Peyer's patch (tissue), 4 donors: ENCODE results near the gene PBX1. TPM values are rescaled to one million over a fixed set of nuclear protein-coding genes. Genes with fewer than 3 reads are reported as not detected.

Source experiments
- DNase-seq, 3 donors: peaks; one replicate each; pipeline ENCODE4 v3.0.0-alpha.2; 2017 to 2019
- H3K27ac ChIP-seq, 4 donors: fragments of 200-600 bp; sonication (generic); one replicate each; pipeline ENCODE4 v1.5.1; 2016 to 2019
- H3K27me3 ChIP-seq, 2 donors: fragments of 200-600 bp; sonication (generic); one replicate each; pipeline ENCODE4 v1.5.1; 2019
- H3K36me3 ChIP-seq, 3 donors: fragments of 200-600 bp; sonication (generic); one replicate each; pipeline ENCODE4 v1.5.1; 2016 to 2019
- H3K4me1 ChIP-seq, 4 donors: fragments of 200-600 bp; sonication (generic); one replicate each; pipeline ENCODE4 v1.5.1; 2016 to 2019
- H3K4me3 ChIP-seq, 4 donors: fragments of 200-600 bp; sonication (generic); 1 replicate in 3 of 4; 2 replicates in 1 of 4; pipeline ENCODE4 v1.5.1; 2016 to 2019; ENCODE audit warnings: mild to moderate bottlenecking in 1 of 4
- H3K9me3 ChIP-seq, 4 donors: fragments of 200-600 bp; sonication (generic); one replicate each; pipeline ENCODE4 v1.5.1; 2016 to 2019; ENCODE audit warnings: mild to moderate bottlenecking in 1 of 4
- POLR2A ChIP-seq, 2 donors: fragments of 450-650 bp; IDR thresholded peaks; one replicate each; pipeline ENCODE4 v1.5.1; 2017; ENCODE audit warnings: antibody characterized with exemption in 2 of 2, mild to moderate bottlenecking in 2 of 2, moderate library complexity in 2 of 2
- total RNA-seq, 4 donors: library from RNA; depleted of rRNA; stranded (reverse); fragments of >200 nt; gene quantifications; one replicate each; pipeline ENCODE4 v1.1.0, GENCODE V29; 2016
- TF ChIP-seq, protein P1 (sequence below), 6 experiments: fragments of 450-650 bp in 4 of 6; fragments of 200-600 bp in 2 of 6; sonication (generic) in 1 of 6; IDR thresholded peaks; one replicate each; pipeline ENCODE4 v1.5.1; 2017 to 2019; ENCODE audit warnings: antibody characterized with exemption in 6 of 6, mild to moderate bottlenecking in 3 of 6, moderate library complexity in 1 of 6

Gene PBX1
- total RNA-seq, 4 donors from 2014 or later, result 20.6 to 57.5 (median 40.4) TPM

DNA sequence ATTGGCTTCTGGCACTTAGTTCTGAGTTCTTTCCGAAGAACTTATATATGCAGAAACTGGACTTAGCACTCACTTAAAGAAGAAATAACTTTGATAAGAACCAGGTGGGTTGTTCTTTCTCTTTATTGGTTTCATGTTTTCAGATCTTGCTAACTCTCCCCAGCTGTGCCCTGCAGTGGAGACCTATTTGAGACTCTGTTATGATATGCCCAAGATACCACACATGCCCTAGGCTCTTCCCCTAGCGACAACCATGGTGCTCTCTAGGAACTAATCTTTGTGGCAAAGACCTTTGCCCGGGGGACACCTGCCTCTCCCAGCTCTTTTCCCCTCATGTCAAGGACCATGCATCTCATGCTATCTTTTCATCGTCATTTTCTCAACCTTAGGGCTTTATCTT is 128.8 kb downstream of the PBX1 start:
- Histone ChIP-seq H3K27ac (no peak overlapping the region), H3K4me1 (peaks cover 0 to 26% (median 2%) of the 10 kb centered on the region in 4 donors), H3K4me3 (no peak overlapping the region), H3K27me3 (no peaks in the 10 kb centered on the region), H3K36me3 (no peaks in the 10 kb centered on the region), H3K9me3 (no peaks in the 10 kb centered on the region)
- no peak for DNase-seq
- TF ChIP-seq, protein P1, sequence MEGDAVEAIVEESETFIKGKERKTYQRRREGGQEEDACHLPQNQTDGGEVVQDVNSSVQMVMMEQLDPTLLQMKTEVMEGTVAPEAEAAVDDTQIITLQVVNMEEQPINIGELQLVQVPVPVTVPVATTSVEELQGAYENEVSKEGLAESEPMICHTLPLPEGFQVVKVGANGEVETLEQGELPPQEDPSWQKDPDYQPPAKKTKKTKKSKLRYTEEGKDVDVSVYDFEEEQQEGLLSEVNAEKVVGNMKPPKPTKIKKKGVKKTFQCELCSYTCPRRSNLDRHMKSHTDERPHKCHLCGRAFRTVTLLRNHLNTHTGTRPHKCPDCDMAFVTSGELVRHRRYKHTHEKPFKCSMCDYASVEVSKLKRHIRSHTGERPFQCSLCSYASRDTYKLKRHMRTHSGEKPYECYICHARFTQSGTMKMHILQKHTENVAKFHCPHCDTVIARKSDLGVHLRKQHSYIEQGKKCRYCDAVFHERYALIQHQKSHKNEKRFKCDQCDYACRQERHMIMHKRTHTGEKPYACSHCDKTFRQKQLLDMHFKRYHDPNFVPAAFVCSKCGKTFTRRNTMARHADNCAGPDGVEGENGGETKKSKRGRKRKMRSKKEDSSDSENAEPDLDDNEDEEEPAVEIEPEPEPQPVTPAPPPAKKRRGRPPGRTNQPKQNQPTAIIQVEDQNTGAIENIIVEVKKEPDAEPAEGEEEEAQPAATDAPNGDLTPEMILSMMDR (IDR thresholded peaks at IDR 0.05), result no peak
- no peak for TF ChIP-seq POLR2A (IDR thresholded peaks at IDR 0.05)

DNA sequence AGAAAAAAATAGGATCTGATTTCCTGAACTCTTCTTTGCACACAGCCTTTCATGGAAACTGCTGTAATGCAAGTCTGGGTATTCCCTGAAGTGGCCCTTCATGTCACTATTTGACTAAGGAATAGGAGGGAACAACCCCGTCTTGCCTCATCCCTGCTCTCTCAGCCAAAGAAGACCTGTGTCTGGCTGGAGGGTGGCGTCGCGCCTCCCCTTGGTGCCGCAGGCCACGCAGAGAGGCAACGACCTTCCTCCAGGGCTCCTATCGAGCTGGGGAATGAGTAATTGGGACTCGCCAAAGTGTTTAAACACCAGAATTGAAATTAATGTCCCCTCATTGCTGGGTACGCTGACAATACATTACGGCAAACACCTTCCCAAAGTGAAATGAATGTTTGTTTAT is 129.8 kb downstream of the PBX1 start:
- no peak for DNase-seq
- Histone ChIP-seq H3K4me3 (no peak overlapping the region), H3K36me3 (no peaks in the 10 kb centered on the region), H3K27ac (no peak overlapping the region), H3K9me3 (no peaks in the 10 kb centered on the region), H3K4me1 (peaks cover 0 to 21% (median 2%) of the 10 kb centered on the region in 4 donors), H3K27me3 (no peaks in the 10 kb centered on the region)
- no peak for TF ChIP-seq POLR2A (IDR thresholded peaks at IDR 0.05)
- TF ChIP-seq, protein P1 (IDR thresholded peaks at IDR 0.05), result no peak

DNA sequence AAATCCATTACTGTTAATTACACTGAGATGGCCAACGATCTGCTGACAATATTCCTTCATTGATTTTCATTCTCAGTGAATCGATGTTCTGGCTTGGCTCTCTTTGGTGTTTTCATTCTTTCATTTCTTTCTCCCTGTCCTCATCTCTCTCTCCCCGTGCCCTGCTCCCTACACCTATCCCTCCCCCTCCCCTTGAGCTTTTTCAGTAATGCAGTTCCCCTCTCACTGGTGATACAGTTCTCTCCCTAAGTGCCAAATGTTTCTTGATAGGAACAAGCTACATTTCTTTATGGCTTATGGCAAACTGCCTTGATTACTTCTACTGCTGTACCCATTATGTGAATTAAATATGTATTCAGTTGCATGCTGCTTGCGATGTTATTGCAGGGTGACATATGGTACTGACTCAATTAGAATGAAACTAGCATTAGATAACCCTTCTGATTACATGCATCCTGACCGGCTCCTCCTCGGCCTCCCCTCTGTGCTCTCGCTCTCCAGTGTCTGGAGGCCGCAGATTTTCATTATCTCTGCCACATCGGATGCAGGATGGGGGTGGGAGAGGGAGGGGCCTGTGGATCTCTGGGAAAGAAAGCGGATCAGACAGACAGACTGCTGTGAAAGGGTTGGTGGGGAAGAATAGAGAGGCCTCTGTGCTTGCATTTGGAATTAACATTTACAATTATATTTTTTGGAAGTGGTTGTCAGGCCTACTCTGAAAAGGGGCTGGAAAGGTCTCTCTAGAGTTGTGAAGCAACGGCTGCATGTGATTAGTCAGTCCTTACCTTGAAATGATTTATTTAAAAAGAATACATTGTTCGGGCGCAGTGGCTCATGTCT is 130.9 kb downstream of the PBX1 start:
- TF ChIP-seq, protein P1 (IDR thresholded peaks at IDR 0.05), result no peak
- no peak for TF ChIP-seq POLR2A (IDR thresholded peaks at IDR 0.05)
- Histone ChIP-seq H3K36me3 (no peaks in the 10 kb centered on the region), H3K4me3 (no peak overlapping the region), H3K27me3 (no peaks in the 10 kb centered on the region), H3K27ac (no peak overlapping the region), H3K4me1 (peaks cover 0 to 10% (median 0%) of the 10 kb centered on the region in 4 donors), H3K9me3 (no peaks in the 10 kb centered on the region)
- DNase-seq, result no peak

DNA sequence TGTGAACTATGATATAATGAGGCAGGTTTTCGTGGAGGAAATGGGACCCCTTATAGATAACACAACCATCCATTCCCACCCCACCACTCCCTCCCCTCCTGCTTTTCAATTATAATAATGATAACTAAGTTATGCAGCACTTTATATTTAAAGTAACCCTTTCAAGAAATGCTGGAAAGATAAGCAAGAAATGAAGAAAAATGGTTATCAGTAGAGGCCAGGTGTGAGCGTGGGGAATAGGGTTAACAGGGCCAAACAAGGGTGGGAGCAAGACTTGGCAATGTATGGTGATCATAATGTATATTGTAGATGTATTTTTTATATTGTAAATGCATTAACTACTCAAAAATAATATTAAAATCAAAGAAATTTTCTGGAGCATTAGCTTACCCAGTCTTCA is 133.4 kb downstream of the PBX1 start:
- Histone ChIP-seq H3K27me3 (no peaks in the 10 kb centered on the region), H3K36me3 (no peaks in the 10 kb centered on the region), H3K27ac (no peak overlapping the region), H3K4me3 (no peak overlapping the region), H3K4me1 (no peaks in the 10 kb centered on the region), H3K9me3 (no peaks in the 10 kb centered on the region)
- TF ChIP-seq POLR2A (IDR thresholded peaks at IDR 0.05), result no peak
- TF ChIP-seq, protein P1 (IDR thresholded peaks at IDR 0.05), result no peak
- no peak for DNase-seq

DNA sequence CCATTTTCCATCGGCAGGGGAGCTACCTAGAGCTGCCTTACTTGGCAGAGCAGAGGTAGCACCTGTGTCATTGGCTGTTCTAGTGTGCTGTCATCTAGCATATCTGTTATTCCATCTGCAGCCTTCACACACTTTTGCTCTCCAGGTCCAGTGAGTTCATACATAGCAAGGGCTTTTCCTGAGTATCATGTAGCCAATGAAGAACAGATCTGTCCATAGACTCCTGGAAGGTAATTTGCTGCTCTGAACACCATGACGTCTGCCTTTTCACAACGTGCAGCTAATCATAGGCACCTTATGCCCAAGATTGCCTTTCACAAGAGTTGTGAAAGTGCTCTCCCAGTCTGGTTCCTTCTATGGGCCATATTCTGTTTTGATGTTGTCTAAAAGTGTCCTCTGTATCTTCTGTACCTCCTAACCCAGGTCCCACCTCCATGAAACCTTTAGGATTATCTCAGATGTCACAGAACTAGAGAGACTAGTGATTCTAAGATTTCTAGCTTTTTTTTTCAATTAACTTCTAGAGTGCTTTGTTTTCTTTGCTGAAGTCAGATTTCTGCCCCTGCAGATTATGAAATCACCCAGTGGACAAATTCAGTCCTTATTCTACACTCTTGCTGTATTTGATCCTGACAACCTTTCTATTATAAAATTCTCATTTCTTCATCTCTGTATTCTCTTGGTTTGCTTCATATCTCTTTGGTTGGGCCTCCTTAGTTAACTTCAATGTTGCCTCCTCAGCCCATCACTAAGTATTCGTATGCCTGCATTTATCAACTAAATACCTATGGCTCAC is 134.8 kb downstream of the PBX1 start:
- TF ChIP-seq, protein P1 (IDR thresholded peaks at IDR 0.05), result no peak
- no peak for TF ChIP-seq POLR2A (IDR thresholded peaks at IDR 0.05)
- H3K36me3 ChIP-seq, result no peaks in the 10 kb centered on the region
- no peaks in the 10 kb centered on the region for H3K27me3 ChIP-seq
- H3K9me3 ChIP-seq, result no peaks in the 10 kb centered on the region
- no peak for DNase-seq
- no peak overlapping the region for H3K4me3 ChIP-seq
- H3K27ac ChIP-seq, result no peak overlapping the region
- H3K4me1 ChIP-seq, result no peaks in the 10 kb centered on the region
